ENCODE measurements around the gene UBE2G1.

The UBE2G1 gene

GRCh38 chr17:4406386-4406785, 39.9 kb upstream of the UBE2G1 start:
- no peak for DNase-seq (ENCODE audit: low read depth)
- no peak overlapping the region for H3K4me3 ChIP-seq (ENCODE audit: low read length)
- no peak for TF ChIP-seq CTCF (conservative IDR thresholded peaks at IDR 0.05; ENCODE audit: low read length)

GRCh38 chr17:4405699-4406098, 39.2 kb upstream of the UBE2G1 start:
- no peak overlapping the region for H3K4me3 ChIP-seq (ENCODE audit: low read length)
- DNase-seq (ENCODE audit: low read depth): no peak
- no peak for TF ChIP-seq CTCF (conservative IDR thresholded peaks at IDR 0.05; ENCODE audit: low read length)

- H3K4me3 ChIP-seq (ENCODE audit: low read length): no peak overlapping the region
- no peak for TF ChIP-seq CTCF (conservative IDR thresholded peaks at IDR 0.05; ENCODE audit: low read length)
- no peak for DNase-seq (ENCODE audit: low read depth)
Observed at GRCh38 chr17:4405038-4405669, 38.7 kb upstream of the UBE2G1 start.

GRCh38 chr17:4397840-4398239, 31.4 kb upstream of the UBE2G1 start:
- no peak overlapping the region for H3K4me3 ChIP-seq (ENCODE audit: low read length)
- DNase-seq (ENCODE audit: low read depth): no peak
- TF ChIP-seq CTCF (conservative IDR thresholded peaks at IDR 0.05; ENCODE audit: low read length): no peak

- no peak for TF ChIP-seq CTCF (conservative IDR thresholded peaks at IDR 0.05; ENCODE audit: low read length)
- H3K4me3 ChIP-seq (ENCODE audit: low read length): no peak overlapping the region
- no peak for DNase-seq (ENCODE audit: low read depth)
Observed at GRCh38 chr17:4395111-4395478, 28.6 kb upstream of the UBE2G1 start.

- no peak overlapping the region for H3K4me3 ChIP-seq (ENCODE audit: low read length)
- no peak for DNase-seq (ENCODE audit: low read depth)
Observed at GRCh38 chr17:4394208-4395110, 28.0 kb upstream of the UBE2G1 start.

More at GRCh38 chr17:4394208-4395110, 28.0 kb upstream of the UBE2G1 start:
- TF ChIP-seq CTCF (conservative IDR thresholded peaks at IDR 0.05; ENCODE audit: low read length): no peak

Measured in AG10803 (cell line).